Activated naive CD8-positive, alpha-beta T cell treated with anti-CD3 and anti-CD28 coated beads for 36 hours (primary cell): Measurements from ENCODE around the gene THRA. TPM values are rescaled to one million over a fixed set of nuclear protein-coding genes. Genes with fewer than 3 reads are reported as not detected.

Experiments used
- DNase-seq: peaks from one replicate; pipeline ENCODE4 v3.0.0; 2021
- H3K27ac Mint-ChIP-seq: one replicate; pipeline ENCODE4 v1.8.0; 2022; ENCODE audit warnings: mild to moderate bottlenecking, moderate library complexity, mixed read lengths
- H3K27me3 Mint-ChIP-seq: one replicate; pipeline ENCODE4 v1.8.0; 2022; ENCODE audit warnings: mild to moderate bottlenecking, mixed read lengths
- H3K36me3 Mint-ChIP-seq: one replicate; pipeline ENCODE4 v1.8.0; 2021; ENCODE audit warnings: mild to moderate bottlenecking, mixed read lengths
- H3K4me1 Mint-ChIP-seq: one replicate; pipeline ENCODE4 v1.8.0; 2021; ENCODE audit warnings: mixed read lengths
- H3K4me3 Mint-ChIP-seq: one replicate; pipeline ENCODE4 v1.8.0; 2022; ENCODE audit warnings: mild to moderate bottlenecking, moderate library complexity, mixed read lengths
- H3K9me3 Mint-ChIP-seq: one replicate; pipeline ENCODE4 v1.8.0; 2022; ENCODE audit warnings: mixed read lengths
- total RNA-seq, 2 experiments: library from RNA; stranded (reverse); gene quantifications; one replicate each; pipeline ENCODE4 v1.2.3, GENCODE V29; 2021

THRA gene
- total RNA-seq, 2 experiments from 2014 or later: 11.4 to 12.1 TPM

DNA sequence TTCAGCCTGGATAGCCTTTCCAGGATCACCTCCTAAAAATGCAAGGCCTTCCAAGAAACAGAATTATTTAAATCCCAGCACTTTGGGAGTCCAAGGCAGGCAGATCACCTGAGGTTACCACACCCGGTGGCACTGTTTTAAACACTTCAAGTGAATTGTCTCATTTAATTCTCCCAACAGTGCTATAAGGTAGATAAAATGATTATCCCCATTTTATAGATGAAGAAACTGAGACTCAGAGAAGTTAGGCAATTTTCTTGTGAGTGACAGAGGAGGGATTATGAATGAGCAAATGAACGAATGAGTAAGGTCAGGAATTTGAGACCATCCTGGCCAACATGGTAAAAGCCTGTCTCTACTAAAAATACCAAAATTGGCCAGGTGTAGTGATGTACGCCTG is 16.8 kb downstream of the THRA start:
- Mint-ChIP-seq H3K4me1 (peaks cover 9% of the 10 kb centered on the region), H3K36me3 (peaks cover 2% of the 10 kb centered on the region), H3K27me3 (no peaks in the 10 kb centered on the region), H3K9me3 (no peaks in the 10 kb centered on the region), H3K27ac (no peak overlapping the region), H3K4me3 (no peak overlapping the region)
- no peak for DNase-seq

DNA sequence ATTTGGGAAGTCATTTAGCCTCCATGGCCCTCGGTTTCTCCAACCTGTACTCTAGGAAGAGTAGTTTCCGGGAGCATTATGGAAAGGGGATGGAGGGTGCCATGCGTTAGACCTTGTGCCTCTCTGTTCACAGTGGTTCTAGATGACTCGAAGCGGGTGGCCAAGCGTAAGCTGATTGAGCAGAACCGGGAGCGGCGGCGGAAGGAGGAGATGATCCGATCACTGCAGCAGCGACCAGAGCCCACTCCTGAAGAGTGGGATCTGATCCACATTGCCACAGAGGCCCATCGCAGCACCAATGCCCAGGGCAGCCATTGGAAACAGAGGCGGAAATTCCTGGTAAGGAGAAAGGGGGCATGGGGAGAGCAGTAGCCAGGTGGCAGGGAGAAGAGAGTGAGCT is 21.7 kb downstream of the THRA start:
- Mint-ChIP-seq H3K27me3 (no peaks in the 10 kb centered on the region), H3K9me3 (no peaks in the 10 kb centered on the region), H3K4me3 (no peak overlapping the region), H3K36me3 (peaks cover 8% of the 10 kb centered on the region), H3K27ac (no peak overlapping the region), H3K4me1 (no peaks in the 10 kb centered on the region)
- DNase-seq: no peak

DNA sequence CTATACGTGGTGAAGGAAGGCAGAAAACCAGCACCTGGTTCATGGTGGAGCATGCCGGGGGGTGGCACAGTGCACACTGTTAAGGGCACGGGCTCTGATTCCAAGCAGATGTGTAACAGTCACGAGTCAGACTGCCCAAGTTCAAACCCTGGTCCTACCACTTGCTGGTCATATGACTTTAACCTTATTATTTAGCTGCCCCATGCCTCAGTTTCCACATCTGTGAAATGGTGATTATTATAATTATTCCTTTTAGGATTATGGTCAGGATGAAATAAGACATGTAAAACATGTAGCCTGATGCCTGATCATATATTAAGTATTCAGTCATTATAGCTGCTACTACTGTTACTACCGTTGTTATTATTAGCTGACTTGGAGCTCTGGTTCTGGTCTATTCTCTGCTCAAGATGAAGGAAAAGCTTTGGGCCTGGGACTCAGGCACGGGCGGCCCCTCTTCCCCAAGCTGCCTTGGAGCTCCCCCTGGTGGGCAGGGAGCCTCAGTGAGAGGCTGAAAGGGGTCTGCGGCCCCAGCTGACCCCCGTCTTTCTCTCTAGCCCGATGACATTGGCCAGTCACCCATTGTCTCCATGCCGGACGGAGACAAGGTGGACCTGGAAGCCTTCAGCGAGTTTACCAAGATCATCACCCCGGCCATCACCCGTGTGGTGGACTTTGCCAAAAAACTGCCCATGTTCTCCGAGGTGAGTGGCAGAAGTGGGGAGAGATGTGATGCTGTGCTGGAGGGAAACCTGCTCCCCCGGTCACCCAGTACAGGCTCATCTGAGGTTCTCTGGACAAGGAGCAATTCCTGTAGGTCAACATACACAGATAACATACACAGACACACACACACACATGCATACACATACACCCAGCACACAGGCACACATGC is 23.6 kb downstream of the THRA start:
- Mint-ChIP-seq H3K27me3 (no peaks in the 10 kb centered on the region), H3K36me3 (peaks cover 8% of the 10 kb centered on the region), H3K9me3 (no peaks in the 10 kb centered on the region), H3K4me3 (no peak overlapping the region), H3K27ac (no peak overlapping the region), H3K4me1 (peaks cover 2% of the 10 kb centered on the region)
- peak; percentile 62 for DNase-seq

DNA sequence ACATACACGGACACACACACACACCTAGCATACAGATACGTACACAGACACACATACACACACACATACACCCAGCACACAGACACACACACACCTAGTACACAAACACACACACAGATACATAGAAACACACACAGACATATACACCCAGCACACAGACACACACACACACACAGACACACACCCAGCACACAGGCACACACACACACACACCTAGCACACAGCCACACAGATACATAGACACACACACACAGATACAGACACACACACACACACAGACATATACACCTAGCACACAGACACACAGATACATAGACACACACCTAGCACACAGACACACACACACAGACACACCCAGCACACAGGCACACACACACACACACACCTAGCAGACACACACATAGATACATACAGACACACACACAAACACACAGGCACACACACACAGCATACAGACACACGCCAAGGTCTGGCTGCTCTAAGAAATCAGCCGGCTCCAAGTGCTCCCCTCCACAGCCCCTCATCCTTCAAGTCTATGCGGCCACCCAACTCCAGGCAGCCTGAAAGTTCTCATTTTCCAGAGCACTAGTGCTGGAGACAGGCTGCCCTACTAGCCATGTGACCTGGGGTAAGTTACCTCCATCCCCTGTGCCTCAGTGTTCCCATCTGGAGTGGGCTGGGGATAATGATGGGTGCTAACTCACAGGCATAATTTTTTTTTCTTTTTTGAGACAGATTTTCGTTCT is 24.5 kb downstream of the THRA start:
- H3K27ac Mint-ChIP-seq: no peak overlapping the region
- H3K4me1 Mint-ChIP-seq: peaks cover 2% of the 10 kb centered on the region
- no peaks in the 10 kb centered on the region for H3K9me3 Mint-ChIP-seq
- no peaks in the 10 kb centered on the region for H3K27me3 Mint-ChIP-seq
- no peak overlapping the region for H3K4me3 Mint-ChIP-seq
- H3K36me3 Mint-ChIP-seq: peaks cover 8% of the 10 kb centered on the region
- no peak for DNase-seq

DNA sequence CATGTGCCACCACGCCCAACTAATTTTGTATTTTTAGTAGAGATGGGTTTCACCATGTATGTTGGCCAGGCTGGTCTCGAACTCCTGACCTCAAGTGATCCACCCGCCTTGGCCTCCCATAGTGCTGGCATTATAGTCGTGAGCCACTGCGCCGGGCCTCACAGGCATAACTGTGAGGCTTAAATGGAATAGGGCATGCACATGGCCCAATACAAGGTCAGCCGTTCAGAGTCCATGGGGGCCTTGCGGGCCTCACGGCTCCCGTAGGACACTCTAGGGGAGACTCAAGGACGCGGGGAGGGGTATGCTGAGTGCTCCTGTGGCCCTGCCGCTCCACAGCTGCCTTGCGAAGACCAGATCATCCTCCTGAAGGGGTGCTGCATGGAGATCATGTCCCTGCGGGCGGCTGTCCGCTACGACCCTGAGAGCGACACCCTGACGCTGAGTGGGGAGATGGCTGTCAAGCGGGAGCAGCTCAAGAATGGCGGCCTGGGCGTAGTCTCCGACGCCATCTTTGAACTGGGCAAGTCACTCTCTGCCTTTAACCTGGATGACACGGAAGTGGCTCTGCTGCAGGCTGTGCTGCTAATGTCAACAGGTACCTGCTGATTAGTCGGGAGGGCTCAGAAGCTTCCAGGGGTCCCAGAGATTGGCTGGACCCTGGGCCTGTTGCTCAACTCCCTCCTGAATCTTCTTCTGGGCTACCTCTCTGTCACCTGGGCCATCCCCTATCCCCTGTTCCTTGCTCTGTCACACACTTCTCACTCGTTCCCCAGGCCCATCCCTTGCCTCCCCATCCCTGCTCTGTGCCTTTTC is 25.3 kb downstream of the THRA start:
- peaks cover 8% of the 10 kb centered on the region for H3K36me3 Mint-ChIP-seq
- no peaks in the 10 kb centered on the region for H3K27me3 Mint-ChIP-seq
- H3K4me3 Mint-ChIP-seq: no peak overlapping the region
- H3K4me1 Mint-ChIP-seq: peaks cover 2% of the 10 kb centered on the region
- no peaks in the 10 kb centered on the region for H3K9me3 Mint-ChIP-seq
- no peak for DNase-seq
- no peak overlapping the region for H3K27ac Mint-ChIP-seq

DNA sequence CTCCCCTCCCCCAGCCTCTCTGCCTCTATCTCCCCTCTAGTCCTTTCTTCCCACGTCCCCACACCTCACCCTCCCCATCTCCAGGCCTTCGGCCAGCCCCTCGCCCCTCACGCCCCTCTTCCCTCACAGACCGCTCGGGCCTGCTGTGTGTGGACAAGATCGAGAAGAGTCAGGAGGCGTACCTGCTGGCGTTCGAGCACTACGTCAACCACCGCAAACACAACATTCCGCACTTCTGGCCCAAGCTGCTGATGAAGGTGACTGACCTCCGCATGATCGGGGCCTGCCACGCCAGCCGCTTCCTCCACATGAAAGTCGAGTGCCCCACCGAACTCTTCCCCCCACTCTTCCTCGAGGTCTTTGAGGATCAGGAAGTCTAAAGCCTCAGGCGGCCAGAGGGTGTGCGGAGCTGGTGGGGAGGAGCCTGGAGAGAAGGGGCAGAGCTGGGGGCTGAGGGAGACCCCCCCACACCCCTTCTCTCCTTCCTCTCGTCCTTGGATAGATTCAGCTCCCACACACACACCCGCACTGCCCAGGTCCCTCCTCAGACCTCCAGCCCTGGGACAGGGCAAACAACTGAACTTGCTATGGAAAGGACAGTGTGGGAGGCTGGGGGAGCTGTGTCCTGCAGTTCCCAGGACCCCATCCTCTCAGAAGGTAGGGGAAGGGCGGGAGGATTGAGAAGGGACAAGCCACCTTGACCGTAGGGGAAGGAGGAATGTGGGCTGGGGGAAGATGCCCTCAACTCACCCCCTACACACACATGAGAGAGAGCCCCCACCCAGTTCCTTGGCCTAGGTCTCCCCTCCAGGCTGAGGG is 26.5 kb downstream of the THRA start:
- Mint-ChIP-seq H3K4me3 (no peak overlapping the region), H3K4me1 (peaks cover 7% of the 10 kb centered on the region), H3K36me3 (peaks cover 8% of the 10 kb centered on the region), H3K27ac (peak overlapping the region; percentile 46), H3K27me3 (no peaks in the 10 kb centered on the region), H3K9me3 (no peaks in the 10 kb centered on the region)
- no peak for DNase-seq

DNA sequence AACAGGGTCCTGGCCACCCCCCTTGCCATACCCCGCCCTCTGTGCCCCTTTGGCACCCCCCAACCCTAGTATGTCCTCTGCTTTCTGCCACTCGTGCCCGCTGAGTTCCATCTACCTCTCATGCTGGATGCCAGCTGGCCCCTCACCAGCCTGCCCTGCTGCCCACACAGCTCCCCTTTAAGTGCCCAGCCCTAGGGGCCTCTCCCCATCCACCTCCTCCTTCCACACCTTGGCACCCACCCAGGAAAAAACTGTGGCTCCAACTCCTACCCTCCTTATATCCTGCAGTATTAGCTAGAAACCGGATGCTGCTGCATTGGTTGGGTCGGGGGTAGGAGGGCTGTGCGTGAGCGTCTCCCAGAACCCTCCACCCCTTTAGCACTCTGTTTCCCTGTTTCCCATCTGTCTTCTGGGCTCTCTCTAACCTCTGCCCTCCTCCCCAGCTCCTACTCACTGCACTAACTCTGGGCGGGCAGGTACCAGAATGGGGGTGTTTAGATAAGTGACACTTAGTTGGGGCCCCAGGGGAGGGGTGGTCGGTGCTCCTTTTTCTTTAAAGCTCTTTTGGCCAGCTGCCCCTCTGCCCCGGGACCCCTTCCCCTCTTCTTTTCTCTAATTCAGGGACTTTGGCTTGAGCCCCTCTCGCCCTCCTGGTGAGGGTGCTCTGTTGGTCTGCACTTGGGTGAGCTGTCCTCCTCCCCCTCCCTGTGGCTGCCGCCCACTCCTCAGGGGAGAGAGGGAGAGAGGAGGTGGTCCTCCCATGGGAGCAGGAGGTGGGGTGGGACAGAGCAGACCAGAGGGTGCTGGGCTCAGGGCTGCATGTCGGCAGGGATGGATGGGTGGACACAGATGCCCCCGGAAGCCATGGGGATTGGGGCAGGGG is 27.7 kb downstream of the THRA start:
- Mint-ChIP-seq H3K4me3 (no peak overlapping the region), H3K27me3 (no peaks in the 10 kb centered on the region), H3K4me1 (peaks cover 12% of the 10 kb centered on the region), H3K36me3 (peaks cover 9% of the 10 kb centered on the region), H3K27ac (no peak overlapping the region), H3K9me3 (no peaks in the 10 kb centered on the region)
- DNase-seq: no peak

DNA sequence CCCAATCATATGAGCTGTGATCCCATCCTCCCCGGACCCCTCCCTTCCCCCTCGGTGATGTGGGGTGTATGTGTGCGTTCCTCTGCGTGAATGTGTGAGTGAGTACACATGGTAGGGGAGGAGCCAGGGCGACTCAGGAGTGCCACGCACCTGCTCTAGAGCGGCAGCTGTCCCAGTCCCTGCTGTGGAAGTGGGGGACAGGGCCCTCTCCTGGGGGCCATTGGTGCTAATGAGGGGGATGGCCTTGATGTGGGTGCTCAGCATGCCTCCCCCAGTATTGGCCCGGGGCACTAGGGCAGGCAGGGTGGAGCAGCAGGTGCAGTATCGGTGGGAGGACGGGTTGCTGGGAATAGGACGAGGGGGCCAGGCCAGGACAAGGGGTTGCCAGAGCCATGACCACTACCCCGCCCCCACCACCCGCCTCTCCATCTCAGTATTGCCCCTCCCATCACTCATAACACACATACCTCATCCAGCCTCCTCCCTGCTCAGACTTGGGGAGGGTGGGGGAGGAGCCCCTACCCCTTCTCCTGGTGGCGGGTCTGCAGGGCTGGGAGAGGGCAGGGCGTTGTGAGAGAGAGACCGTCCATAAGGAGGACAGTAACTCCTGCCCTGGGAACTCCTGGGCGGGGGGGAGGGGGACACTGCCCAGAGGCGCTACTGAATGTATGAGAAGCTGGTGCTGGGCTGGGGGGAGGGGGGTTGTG is 29.1 kb downstream of the THRA start:
- Mint-ChIP-seq H3K27me3 (no peaks in the 10 kb centered on the region), H3K36me3 (peaks cover 22% of the 10 kb centered on the region), H3K27ac (no peak overlapping the region), H3K4me3 (no peak overlapping the region), H3K4me1 (peaks cover 25% of the 10 kb centered on the region), H3K9me3 (no peaks in the 10 kb centered on the region)
- no peak for DNase-seq

DNA sequence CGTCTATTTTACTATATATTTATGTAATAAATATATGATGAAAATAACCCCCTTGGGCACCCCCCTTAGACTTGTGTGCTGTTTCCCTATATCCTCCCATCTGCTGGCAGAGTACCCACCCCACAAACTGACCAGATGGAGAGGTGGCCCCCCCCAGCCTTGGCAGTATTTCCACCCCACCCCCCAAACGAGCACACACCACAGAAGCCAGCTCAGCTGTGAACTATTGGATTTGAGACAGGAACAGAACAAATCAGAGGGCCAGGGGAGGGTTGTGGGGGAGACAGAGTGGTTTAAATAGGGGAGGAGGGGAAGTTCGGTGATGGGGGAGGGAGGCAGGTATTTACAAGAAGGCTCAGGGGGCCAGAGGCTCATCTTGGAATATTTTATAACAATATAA is 29.8 kb downstream of the THRA start:
- no peaks in the 10 kb centered on the region for H3K27me3 Mint-ChIP-seq
- H3K4me1 Mint-ChIP-seq: peaks cover 33% of the 10 kb centered on the region
- DNase-seq: no peak
- no peak overlapping the region for H3K27ac Mint-ChIP-seq
- no peaks in the 10 kb centered on the region for H3K9me3 Mint-ChIP-seq
- H3K4me3 Mint-ChIP-seq: no peak overlapping the region
- peaks cover 24% of the 10 kb centered on the region for H3K36me3 Mint-ChIP-seq

DNA sequence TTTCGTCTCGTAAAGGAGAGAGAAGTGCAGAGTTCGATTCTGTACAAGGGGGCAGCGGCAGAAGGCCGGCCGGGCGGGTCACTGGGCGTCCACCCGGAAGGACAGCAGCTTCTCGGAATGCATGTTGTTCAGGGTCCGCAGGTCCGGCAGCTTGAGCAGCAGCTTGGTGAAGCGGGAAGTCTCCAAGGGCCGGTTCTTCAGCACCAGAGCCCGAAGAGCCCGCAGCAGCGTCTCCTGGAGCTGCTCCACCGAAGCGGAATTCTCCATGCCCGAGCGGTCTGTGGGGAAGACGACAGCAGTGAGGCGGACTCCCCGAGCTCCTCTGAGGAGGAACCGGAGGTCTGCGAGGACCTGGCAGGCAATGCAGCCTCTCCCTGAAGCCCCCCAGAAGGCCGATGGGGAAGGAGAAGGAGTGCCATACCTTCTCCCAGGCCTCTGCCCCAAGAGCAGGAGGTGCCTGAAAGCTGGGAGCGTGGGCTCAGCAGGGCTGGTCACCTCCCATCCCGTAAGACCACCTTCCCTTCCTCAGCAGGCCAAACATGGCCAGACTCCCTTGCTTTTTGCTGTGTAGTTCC is 30.3 kb downstream of the THRA start:
- Mint-ChIP-seq H3K9me3 (no peaks in the 10 kb centered on the region), H3K4me1 (peaks cover 38% of the 10 kb centered on the region), H3K27ac (no peak overlapping the region), H3K27me3 (no peaks in the 10 kb centered on the region), H3K4me3 (no peak overlapping the region), H3K36me3 (peaks cover 28% of the 10 kb centered on the region)
- DNase-seq: no peak

DNA sequence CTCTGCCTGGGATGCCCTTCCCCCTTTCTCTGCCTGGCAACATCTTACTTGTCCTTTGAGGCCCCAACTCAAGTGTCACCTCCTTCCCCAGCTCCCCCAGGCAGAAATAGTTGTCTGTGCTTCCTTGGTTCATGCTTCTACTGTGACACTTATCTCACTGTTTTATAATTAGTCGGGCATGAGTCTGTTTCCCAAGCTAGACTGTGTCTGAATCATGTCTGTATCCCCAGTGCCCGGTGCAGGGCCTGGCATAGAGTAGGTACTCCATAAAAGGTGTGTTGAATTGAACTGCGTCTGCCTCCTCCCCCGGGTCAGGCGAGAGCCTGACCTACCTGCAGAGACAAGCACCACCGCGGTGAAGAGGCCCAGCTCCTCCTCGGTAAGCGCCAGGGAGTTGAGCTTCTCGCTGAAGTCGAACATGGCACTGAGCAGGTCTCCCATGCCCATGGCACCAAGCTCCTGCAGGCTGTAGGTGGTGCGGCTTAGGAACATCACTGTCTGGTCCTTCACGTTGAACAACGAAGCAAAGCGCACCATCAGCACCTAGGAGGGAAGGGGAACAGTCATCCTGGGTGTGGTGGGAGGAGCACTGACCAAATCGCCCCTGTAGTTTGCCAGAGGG is 30.9 kb downstream of the THRA start:
- H3K27me3 Mint-ChIP-seq: no peaks in the 10 kb centered on the region
- peak overlapping the region; percentile 51 for H3K27ac Mint-ChIP-seq
- no peak overlapping the region for H3K4me3 Mint-ChIP-seq
- DNase-seq: no peak
- no peaks in the 10 kb centered on the region for H3K9me3 Mint-ChIP-seq
- H3K4me1 Mint-ChIP-seq: peaks cover 44% of the 10 kb centered on the region
- H3K36me3 Mint-ChIP-seq: peaks cover 34% of the 10 kb centered on the region

DNA sequence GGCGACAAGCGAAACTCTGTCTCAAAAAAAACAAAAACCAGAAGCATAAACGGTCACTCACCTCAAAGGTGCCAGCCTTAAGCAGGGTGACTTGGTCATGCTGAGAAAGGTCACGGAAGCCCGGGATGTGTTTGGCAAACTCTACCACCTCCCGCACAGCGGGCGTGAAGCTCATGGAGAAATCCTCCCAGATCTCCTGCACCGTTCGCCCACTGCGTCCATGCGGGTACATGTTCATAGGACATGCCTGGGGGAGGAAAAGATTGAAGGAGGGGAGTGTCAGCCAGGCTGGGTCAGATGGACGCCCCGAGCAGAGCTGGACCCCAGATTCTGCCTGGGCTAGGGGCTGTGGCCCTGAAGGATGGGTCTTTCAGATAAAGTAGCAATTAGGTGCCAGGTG is 32.1 kb downstream of the THRA start:
- Mint-ChIP-seq H3K9me3 (no peaks in the 10 kb centered on the region), H3K27ac (no peak overlapping the region), H3K27me3 (no peaks in the 10 kb centered on the region), H3K4me1 (peaks cover 52% of the 10 kb centered on the region), H3K4me3 (no peak overlapping the region), H3K36me3 (peaks cover 37% of the 10 kb centered on the region)
- no peak for DNase-seq
